Right cardiac atrium (tissue), 5 donors: ENCODE results near the gene LRRC26. TPM values are rescaled to one million over a fixed set of nuclear protein-coding genes. Genes with fewer than 3 reads are reported as not detected.

ENCODE experiments used
- ATAC-seq, 2 donors: fragments of 200-7000 bp; cut with Tn5 transposase; one replicate each; pipeline versions ENCODE4 v1.8.0 to v1.9.1; 2020; ENCODE audit warnings: moderate library complexity in 2 of 2, mild to moderate bottlenecking in 1 of 2
- DNase-seq, 3 donors: peaks; one replicate each; pipeline ENCODE4 v3.0.0-alpha.2; 2020
- H3K27ac ChIP-seq: one replicate; pipeline ENCODE4 v1.5.1; 2013; ENCODE audit warnings: mild to moderate bottlenecking, low read length, control low read depth, moderate library complexity
- H3K27me3 ChIP-seq: one replicate; pipeline ENCODE4 v1.6.1; 2013; ENCODE audit not compliant: control insufficient read depth, insufficient read depth
- H3K4me1 ChIP-seq: one replicate; pipeline ENCODE4 v1.6.1; 2013; ENCODE audit warnings: low read length; ENCODE audit not compliant: control insufficient read depth, insufficient read depth
- H3K4me3 ChIP-seq: one replicate; pipeline ENCODE4 v1.5.1; 2013; ENCODE audit warnings: low read length, control low read depth
- H3K9me3 ChIP-seq: one replicate; pipeline ENCODE4 v1.6.1; 2013; ENCODE audit warnings: low read length; ENCODE audit not compliant: control insufficient read depth
- WGBS: extraction: QIAGEN DNeasy Blood & Tissue Kit; methylation state at CpG from one replicate; pipeline ENCODE4 v1.1.7; 2013; 5-methylcytosine and 5-hydroxymethylcytosine counted together
- intact Hi-C, 4 donors: fragments of 100-400 bp; cut with DNase I; formaldehyde crosslinking; loops; one replicate each; pipeline versions ENCODE4 v1.11.0 to v1.14.0; 2022 to 2023
- polyA plus RNA-seq: library from polyadenylated mRNA; stranded (reverse); fragments of 200-250 nt; gene quantifications from one replicate; pipeline ENCODE4 v1.2.3, GENCODE V29; 2013
- total RNA-seq, 4 donors: library from RNA; stranded (reverse); fragmentation: NEBNext Ultra II Directional; extraction: Animal tissue kit (Norgen Biotek cat#: 25700); gene quantifications; one replicate each; pipeline ENCODE4 v1.2.1, GENCODE V29; 2021
- donor health status: healthy with polysubstance abuse.
- donor health status: DM: no; HTN: yes; CAD: no.
- donor health status: DM: no; HTN: no; CAD: no.
- donor health status: DM: no; HTN: yes; CAD: no; lungs with severe emphysema.
- donor health status: DM: yes; HTN: yes; CAD: no.

The LRRC26 gene
- total and polyA plus RNA-seq, 5 donors: not detected

DNA sequence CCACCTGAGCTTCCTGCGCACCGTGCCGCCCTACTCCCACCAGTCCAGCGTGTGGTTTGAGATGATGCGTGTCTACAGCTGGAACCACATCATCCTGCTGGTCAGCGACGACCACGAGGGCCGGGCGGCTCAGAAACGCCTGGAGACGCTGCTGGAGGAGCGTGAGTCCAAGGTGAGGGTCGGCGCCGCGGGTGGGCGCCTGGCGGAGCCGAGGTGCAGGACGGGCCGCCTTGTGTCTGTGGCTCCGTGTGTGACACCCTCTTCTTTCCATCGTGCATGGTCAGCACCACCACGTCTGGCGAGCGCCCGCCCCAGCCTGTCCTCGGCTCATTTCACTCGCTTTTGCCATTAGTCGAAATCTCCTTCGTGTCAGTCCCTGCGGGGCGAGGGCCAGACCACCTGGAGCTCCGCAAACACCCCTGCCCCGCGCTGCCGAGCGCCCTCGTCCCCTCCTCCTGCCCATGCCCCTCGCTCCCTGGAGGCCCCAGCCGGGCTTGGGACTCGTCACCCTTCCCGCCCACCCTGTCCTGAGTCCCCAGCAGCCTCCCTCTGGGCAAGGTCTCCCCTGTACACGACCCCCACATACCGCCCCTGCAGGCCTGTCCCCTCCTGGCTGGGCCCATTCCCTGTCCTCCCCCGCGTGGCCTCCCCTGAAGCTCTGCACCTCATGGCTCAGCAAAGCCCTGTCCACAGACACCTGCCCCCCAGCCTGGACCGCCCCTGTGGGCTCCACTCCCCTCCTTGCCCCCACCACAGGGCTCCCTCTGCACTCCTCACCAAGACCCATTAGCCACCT lies 23.9 kb downstream of the LRRC26 start:
- H3K9me3 ChIP-seq: no peaks in the 10 kb centered on the region
- intact Hi-C loops: no loop called here
- DNase-seq: peak; percentile 7 to 49 (median 34)
- H3K4me3 ChIP-seq: no peak overlapping the region
- no peaks in the 10 kb centered on the region for H3K27me3 ChIP-seq
- WGBS: 51% methylated on average over 48 of the region's 49 CpGs
- ATAC-seq: peak in 1 of 2 donors; percentile 36
- no peak overlapping the region for H3K27ac ChIP-seq
- H3K4me1 ChIP-seq: no peaks in the 10 kb centered on the region

DNA sequence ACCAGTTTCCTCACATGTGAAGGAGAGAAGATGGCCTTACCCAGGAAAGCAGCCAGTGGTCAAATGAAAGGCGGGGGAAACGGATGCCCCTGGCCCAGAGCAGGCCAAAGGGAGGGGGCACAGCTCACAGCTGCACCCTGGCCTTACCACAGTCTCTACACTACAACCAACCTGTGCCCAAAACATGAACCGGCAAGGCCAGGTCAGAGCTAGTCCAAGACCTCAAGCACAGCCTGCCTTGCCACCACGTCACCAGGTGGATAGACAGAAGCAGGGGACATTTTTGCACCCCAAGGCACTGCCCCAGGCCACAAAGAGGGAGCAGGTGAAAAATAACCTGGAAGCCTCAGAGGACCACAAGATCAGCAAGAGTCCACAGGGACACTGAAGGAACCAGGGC lies 26.4 kb downstream of the LRRC26 start:
- no peaks in the 10 kb centered on the region for H3K9me3 ChIP-seq
- no peak overlapping the region for H3K4me3 ChIP-seq
- no peaks in the 10 kb centered on the region for H3K4me1 ChIP-seq
- DNase-seq (peak in 1 of 3 donors; percentile 9), ATAC-seq (no peak)
- 59% methylated on average over 4 of the region's 4 CpGs for WGBS
- intact Hi-C loops: no loop called here
- no peaks in the 10 kb centered on the region for H3K27me3 ChIP-seq
- H3K27ac ChIP-seq: no peak overlapping the region

DNA sequence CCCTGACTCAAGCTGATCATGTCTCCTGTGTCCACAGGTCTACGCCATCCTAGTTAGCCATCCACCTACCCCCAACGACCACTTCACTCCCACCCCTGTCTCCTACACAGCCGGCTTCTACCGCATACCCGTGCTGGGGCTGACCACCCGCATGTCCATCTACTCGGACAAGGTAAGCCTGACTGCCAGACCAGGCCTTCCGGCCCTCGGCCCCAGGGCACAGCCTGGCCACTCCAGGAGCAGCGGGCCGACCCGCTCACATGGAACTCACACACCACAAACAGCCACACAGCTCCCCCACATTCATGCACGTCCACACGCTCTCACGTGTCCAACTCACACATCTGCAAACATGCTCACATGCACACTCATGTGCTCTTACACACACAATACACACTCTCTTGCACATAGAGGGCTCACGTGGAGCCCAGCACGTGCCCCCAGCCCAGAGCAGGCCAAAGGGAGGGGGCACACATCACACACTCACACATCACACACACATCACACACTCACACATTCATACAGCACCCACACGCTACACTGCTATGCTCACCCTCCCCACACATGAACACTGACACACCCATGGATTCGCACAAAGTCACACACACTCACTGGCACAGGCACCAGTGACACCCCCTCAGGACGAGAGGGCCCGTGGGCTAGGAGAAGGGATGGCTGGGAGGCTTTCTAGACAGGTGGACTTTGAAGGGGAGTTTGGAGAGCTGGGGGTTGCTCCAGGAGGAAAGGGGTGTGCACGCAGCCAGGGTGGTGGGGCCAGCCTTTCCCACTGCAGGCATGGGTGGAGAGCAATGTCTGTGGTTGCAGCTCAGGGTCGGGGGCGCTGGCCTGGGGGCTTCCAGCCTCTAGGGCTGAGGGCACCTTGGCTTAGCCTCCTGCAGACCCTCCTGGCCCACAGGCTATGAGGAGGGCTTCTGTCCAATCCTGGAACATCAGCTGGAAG lies 27.6 kb downstream of the LRRC26 start:
- ATAC-seq: no peak
- H3K27me3 ChIP-seq: no peaks in the 10 kb centered on the region
- no peak overlapping the region for H3K27ac ChIP-seq
- H3K4me1 ChIP-seq: no peaks in the 10 kb centered on the region
- WGBS: 75% methylated on average over 24 of the region's 24 CpGs
- DNase-seq: peak in 2 of 3 donors; percentile 24 to 26
- no peak overlapping the region for H3K4me3 ChIP-seq
- no peaks in the 10 kb centered on the region for H3K9me3 ChIP-seq
- intact Hi-C loops: no loop called here

DNA sequence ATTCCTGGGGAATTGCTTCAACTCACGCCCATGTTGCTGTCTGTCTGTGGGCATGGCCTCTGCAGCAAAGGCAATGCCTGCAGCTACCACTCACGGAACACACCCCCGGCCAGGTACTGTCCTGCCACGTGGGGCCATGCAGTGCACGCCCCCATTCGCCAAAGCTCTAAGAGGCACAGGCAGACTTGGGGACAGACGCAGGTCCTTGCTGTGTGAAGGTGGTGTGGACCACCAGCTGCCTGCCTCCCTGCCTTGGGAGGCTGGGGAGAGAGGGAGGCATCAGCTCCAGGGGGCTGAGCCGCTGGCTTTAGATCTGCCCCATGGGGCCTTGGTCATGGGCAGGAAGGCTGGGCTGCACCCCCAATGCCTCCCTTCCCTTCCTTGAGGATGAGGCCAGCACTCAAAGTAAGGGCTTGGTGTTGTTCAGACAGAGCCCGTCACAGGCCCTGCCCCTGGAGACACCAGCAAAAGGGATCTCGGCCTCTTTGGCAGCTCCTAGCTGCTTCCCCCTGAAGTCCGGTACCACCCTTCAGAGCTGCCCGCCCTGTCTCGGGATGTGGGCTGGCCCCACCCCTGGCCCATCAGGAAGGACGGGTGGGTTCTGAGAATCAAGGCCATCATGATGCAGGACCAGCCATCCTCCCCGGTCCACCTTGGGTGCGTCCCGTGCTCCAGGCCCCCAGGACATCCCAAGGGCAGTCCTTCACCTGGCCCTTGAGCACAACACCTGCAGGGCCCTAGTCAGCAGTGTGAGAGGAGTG lies 28.6 kb downstream of the LRRC26 start:
- intact Hi-C loops: no loop called here
- 75% methylated on average over 17 of the region's 17 CpGs for WGBS
- ATAC-seq: no peak
- no peak overlapping the region for H3K4me3 ChIP-seq
- no peaks in the 10 kb centered on the region for H3K9me3 ChIP-seq
- no peak overlapping the region for H3K27ac ChIP-seq
- no peaks in the 10 kb centered on the region for H3K4me1 ChIP-seq
- no peaks in the 10 kb centered on the region for H3K27me3 ChIP-seq
- DNase-seq: peak in 2 of 3 donors; percentile 22 to 25

DNA sequence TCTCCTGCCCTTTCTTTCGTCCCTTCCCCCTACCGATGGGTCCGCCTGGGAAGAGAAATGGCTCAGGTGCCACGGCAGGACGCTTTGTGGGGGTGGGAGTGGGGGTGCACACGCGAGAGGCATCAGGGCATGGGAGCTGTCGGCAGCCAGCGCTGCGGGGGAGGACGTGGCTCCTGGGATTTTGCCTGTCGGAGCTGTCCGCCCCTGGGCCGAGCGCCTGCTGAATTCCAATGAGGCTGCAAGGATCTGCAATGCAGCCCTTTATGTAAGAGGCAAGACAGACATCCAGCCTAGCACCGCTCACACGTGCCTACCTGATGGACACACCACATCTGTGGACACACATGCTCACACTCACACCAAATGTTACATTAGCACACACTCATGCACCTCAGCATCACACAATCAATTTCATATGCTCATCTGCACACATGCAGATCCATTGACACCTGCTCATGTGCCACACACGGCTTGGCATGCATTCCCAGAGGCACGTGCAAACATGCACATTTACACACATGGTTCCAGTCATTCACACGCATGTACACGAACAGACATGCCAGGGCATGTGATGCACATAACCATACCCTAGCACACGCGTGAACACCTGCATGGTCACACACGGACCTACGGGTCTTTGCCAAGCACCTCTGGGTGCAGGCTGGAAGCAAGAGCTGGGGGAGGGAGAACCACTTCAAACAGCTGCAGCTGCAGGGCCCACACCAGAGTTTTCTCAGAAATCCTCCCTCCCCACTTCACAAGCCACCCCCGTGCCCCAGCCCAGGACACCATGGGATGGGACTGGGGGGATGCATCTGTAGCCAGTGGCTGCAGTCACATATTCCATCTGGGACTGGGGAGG lies 29.5 kb downstream of the LRRC26 start:
- Histone ChIP-seq H3K4me1 (no peaks in the 10 kb centered on the region), H3K9me3 (no peaks in the 10 kb centered on the region), H3K27ac (no peak overlapping the region), H3K4me3 (no peak overlapping the region), H3K27me3 (no peaks in the 10 kb centered on the region)
- ATAC-seq: no peak
- peak in 2 of 3 donors; percentile 30 to 44 for DNase-seq
- WGBS: 58% methylated on average over 26 of the region's 26 CpGs
- intact Hi-C loops: no loop called here

DNA sequence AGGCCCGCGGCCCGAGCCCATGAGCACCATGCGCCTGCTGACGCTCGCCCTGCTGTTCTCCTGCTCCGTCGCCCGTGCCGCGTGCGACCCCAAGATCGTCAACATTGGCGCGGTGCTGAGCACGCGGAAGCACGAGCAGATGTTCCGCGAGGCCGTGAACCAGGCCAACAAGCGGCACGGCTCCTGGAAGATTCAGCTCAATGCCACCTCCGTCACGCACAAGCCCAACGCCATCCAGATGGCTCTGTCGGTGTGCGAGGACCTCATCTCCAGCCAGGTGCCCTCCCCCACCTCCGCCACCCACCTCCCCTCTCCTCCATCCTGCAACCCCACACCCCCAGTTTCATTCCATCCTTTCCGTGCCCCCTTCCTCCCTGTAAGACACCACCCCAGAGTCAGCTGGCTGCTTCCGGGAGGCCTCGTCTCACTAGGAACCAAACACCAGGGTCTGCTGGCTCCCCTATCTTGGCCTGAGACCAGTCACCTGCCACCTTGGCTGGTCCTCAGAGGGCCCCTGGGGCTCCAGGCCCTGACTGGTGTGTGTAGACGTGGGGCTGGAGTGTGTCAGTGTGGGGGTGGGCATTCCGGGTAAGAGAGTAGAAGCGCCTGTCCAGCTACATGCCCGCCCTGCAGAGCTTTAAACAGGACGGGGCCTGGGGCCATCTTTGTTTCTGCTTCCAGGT lies 30.2 kb downstream of the LRRC26 start:
- WGBS: 31% methylated on average over 37 of the region's 37 CpGs
- intact Hi-C loops: no loop called here
- H3K27me3 ChIP-seq: no peaks in the 10 kb centered on the region

DNA sequence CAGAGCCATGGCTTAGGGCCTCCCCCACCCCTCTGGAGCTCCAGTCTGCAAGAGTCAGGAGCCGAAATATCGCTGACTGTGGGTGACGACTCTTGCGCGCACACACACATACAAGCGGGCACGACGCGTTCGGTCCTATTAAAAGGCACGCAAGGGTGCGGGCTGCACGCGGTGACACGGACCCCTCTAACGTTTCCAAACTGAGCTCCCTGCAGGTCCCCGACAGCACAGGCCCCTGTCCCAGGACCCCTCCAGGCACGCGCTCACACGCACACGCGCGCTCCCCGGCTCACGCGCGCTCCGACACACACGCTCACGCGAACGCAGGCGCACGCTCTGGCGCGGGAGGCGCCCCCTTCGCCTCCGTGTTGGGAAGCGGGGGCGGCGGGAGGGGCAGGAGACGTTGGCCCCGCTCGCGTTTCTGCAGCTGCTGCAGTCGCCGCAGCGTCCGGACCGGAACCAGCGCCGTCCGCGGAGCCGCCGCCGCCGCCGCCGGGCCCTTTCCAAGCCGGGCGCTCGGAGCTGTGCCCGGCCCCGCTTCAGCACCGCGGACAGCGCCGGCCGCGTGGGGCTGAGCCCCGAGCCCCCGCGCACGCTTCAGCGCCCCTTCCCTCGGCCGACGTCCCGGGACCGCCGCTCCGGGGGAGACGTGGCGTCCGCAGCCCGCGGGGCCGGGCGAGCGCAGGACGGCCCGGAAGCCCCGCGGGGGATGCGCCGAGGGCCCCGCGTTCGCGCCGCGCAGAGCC lies 31.0 kb downstream of the LRRC26 start, which contains the start of gene GRIN1:
Gene GRIN1 (plus strand): TSS at position 433 of the 746 bp plus-strand sequence. CDS start 333 bp downstream, outside the sequence.
- H3K9me3 ChIP-seq: no peaks in the 10 kb centered on the region
- H3K27ac ChIP-seq: no peak within 1 kb of the TSS
- H3K27me3 ChIP-seq: no peaks in the 10 kb centered on the region
- ATAC-seq (peak; percentile 65 to 66), DNase-seq (peak; percentile 49 to 82 (median 80))
- WGBS: 5% methylated on average over 104 of the region's 104 CpGs
- no peak within 1 kb of the TSS for H3K4me3 ChIP-seq
- H3K4me1 ChIP-seq: no peaks in the 10 kb centered on the region
- intact Hi-C loops: no loop called here

More for the DNA sequence above, 30.2 kb downstream of the LRRC26 start:
- no peak overlapping the region for H3K27ac ChIP-seq
- ATAC-seq (no peak), DNase-seq (peak in 1 of 3 donors; percentile 34)
- H3K9me3 ChIP-seq: no peaks in the 10 kb centered on the region
- no peaks in the 10 kb centered on the region for H3K4me1 ChIP-seq
- no peak overlapping the region for H3K4me3 ChIP-seq

DNA sequence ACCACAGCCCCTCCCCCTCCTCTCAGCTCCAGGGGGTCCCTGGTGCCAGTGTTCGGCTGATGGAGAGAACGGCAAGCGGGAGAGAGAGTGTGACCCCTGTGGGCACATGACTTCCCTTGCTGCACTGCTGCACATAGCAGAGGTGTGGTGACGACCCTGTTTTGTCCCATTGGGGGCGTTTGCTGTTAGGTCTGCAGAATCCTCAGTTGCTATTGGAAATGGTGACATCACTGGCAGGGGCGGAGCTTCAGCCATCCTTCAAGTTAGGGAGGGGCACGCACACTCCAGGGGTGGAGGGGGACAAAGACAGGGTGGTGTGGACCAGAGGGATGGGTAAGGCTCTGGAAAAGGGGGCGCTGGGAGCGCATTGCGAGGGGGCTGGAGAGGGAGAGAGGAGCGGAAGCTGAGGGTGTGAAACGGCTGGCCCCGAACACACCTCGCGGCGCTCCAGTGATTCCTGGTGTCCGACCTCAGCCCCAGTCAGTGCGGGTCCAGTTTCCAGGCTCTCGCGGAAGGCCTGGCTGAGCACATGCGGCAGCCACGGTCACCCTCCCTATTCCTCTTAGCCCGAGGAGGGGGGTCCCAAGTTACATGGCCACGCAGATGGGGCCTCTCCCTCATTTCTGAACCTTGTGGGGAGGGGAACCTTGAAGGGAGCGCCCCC lies 31.7 kb downstream of the LRRC26 start:
- Histone ChIP-seq H3K4me3 (no peak overlapping the region), H3K9me3 (no peaks in the 10 kb centered on the region), H3K27me3 (no peaks in the 10 kb centered on the region), H3K4me1 (no peaks in the 10 kb centered on the region), H3K27ac (no peak overlapping the region)
- DNase-seq (peak in 2 of 3 donors; percentile 34 to 43), ATAC-seq (no peak)
- intact Hi-C loops: no loop called here
- WGBS: 6% methylated on average over 25 of the region's 25 CpGs
